H9 (cell line): ENCODE measurements around the gene LRRC71. TPM values are rescaled to one million over a fixed set of nuclear protein-coding genes. Genes with fewer than 3 reads are reported as not detected.
"Not testable (repeated sequence)": the region's sequence is repeated elsewhere in the genome, so short reads cannot be mapped to it uniquely, and the experiment has no call there.

Experiments used
- DNase-seq: peaks from one replicate; pipeline ENCODE4 v3.0.0-alpha.2; 2017
- H2AFZ ChIP-seq: one replicate; pipeline ENCODE4 v1.6.1; 2013; ENCODE audit warnings: mild to moderate bottlenecking, low read length, control low read depth, moderate library complexity
- H2AK5ac ChIP-seq: 2 replicates; pipeline ENCODE4 v1.6.1; 2013; ENCODE audit warnings: low read length, control low read depth, mixed read lengths; ENCODE audit not compliant: insufficient read length
- H2BK120ac ChIP-seq: one replicate; pipeline ENCODE4 v1.6.1; 2013; ENCODE audit warnings: low read depth, mild to moderate bottlenecking, low read length, control low read depth, inconsistent platforms; ENCODE audit not compliant: poor library complexity, severe bottlenecking
- H2BK12ac ChIP-seq: 2 replicates; pipeline ENCODE4 v1.6.1; 2013; ENCODE audit warnings: low read length, control low read depth, mixed read lengths, low read depth; ENCODE audit not compliant: insufficient read length
- H2BK15ac ChIP-seq: 2 replicates; pipeline ENCODE4 v1.6.1; 2013; ENCODE audit warnings: low read depth, low read length, control low read depth
- H2BK20ac ChIP-seq: one replicate; pipeline ENCODE4 v1.6.1; 2013; ENCODE audit warnings: low read depth, mild to moderate bottlenecking, low read length, control low read depth, inconsistent platforms; ENCODE audit not compliant: poor library complexity, severe bottlenecking
- H2BK5ac ChIP-seq: 2 replicates; pipeline ENCODE4 v1.6.1; 2013; ENCODE audit warnings: low read length, control low read depth, mixed read lengths; ENCODE audit not compliant: insufficient read length
- H3K14ac ChIP-seq: 2 replicates; pipeline ENCODE4 v1.6.1; 2013; ENCODE audit warnings: low read length, control low read depth; ENCODE audit not compliant: insufficient read depth
- H3K18ac ChIP-seq: 2 replicates; pipeline ENCODE4 v1.6.1; 2013; ENCODE audit warnings: low read depth, mild to moderate bottlenecking, mixed read lengths, low read length, control low read depth; ENCODE audit not compliant: insufficient read length
- H3K23ac ChIP-seq: 2 replicates; pipeline ENCODE4 v1.6.1; 2013; ENCODE audit warnings: low read length, control low read depth, mixed read lengths, low read depth; ENCODE audit not compliant: insufficient read length
- H3K23me2 ChIP-seq: 2 replicates; pipeline ENCODE4 v1.6.1; 2013; ENCODE audit warnings: low read depth, mild to moderate bottlenecking, mixed read lengths, low read length, control low read depth; ENCODE audit not compliant: insufficient read length, poor library complexity, severe bottlenecking
- H3K27ac ChIP-seq: 2 replicates; pipeline ENCODE4 v1.5.1; 2013; ENCODE audit warnings: low read length, control low read depth, mixed read lengths, low read depth; ENCODE audit not compliant: insufficient read length
- H3K27me3 ChIP-seq: 2 replicates; pipeline ENCODE4 v1.6.1; 2013; ENCODE audit warnings: low read length, control low read depth, inconsistent platforms; ENCODE audit not compliant: insufficient read depth
- H3K4ac ChIP-seq: 2 replicates; pipeline ENCODE4 v1.6.1; 2013; ENCODE audit warnings: low read depth, mild to moderate bottlenecking, control low read depth, inconsistent platforms, low read length, moderate library complexity
- H3K4me1 ChIP-seq: 2 replicates; pipeline ENCODE4 v1.6.1; 2013; ENCODE audit warnings: low read length, control low read depth, inconsistent platforms; ENCODE audit not compliant: insufficient read depth
- H3K4me2 ChIP-seq: 2 replicates; pipeline ENCODE4 v1.6.1; 2013; ENCODE audit warnings: low read length, control low read depth, mixed read lengths; ENCODE audit not compliant: insufficient read length, insufficient read depth
- H3K56ac ChIP-seq: 2 replicates; pipeline ENCODE4 v1.6.1; 2013; ENCODE audit warnings: low read depth, mild to moderate bottlenecking, mixed read lengths, low read length, control low read depth; ENCODE audit not compliant: insufficient read length
- H3K79me1 ChIP-seq: 2 replicates; pipeline ENCODE4 v1.6.1; 2013; ENCODE audit warnings: low read depth, mild to moderate bottlenecking, moderate library complexity, low read length, control low read depth, inconsistent platforms; ENCODE audit not compliant: insufficient read depth, poor library complexity, severe bottlenecking
- H3K79me2 ChIP-seq: 2 replicates; pipeline ENCODE4 v1.6.1; 2013; ENCODE audit warnings: low read length, control low read depth, inconsistent platforms; ENCODE audit not compliant: insufficient read depth
- H3K9ac ChIP-seq: 2 replicates; pipeline ENCODE4 v1.6.1; 2013; ENCODE audit warnings: low read length, control low read depth, mixed read lengths; ENCODE audit not compliant: insufficient read length; ENCODE audit errors: extremely low read depth
- H3K9me3 ChIP-seq: one replicate; pipeline ENCODE4 v1.6.1; 2013; ENCODE audit warnings: low read depth, low read length, inconsistent platforms; ENCODE audit not compliant: control insufficient read depth
- H3T11ph ChIP-seq: one replicate; pipeline ENCODE4 v1.6.1; 2013; ENCODE audit warnings: mild to moderate bottlenecking, low read length, control low read depth, inconsistent platforms
- H4K20me1 ChIP-seq: one replicate; pipeline ENCODE4 v1.6.1; 2013; ENCODE audit not compliant: control insufficient read depth, insufficient read length, insufficient read depth
- H4K5ac ChIP-seq: 2 replicates; pipeline ENCODE4 v1.6.1; 2013; ENCODE audit warnings: low read depth, mild to moderate bottlenecking, mixed read lengths, low read length, control low read depth; ENCODE audit not compliant: insufficient read length
- H4K8ac ChIP-seq: replicated peaks from 2 replicates; pipeline ENCODE4 v1.6.1; 2013; ENCODE audit warnings: low read length, control low read depth, mixed read lengths, low read depth; ENCODE audit not compliant: insufficient read length
- H4K91ac ChIP-seq: 2 replicates; pipeline ENCODE4 v1.6.1; 2013; ENCODE audit warnings: low read depth, mild to moderate bottlenecking, moderate library complexity, mixed read lengths, low read length, control low read depth; ENCODE audit not compliant: insufficient read length
- H3K27ac Mint-ChIP-seq, 3 experiments: 2 replicates in 2 of 3; 3 replicates in 1 of 3; pipeline ENCODE4 v1.8.0; 2020 to 2021; ENCODE audit warnings: mixed read lengths in 3 of 3, mild to moderate bottlenecking in 1 of 3, moderate library complexity in 1 of 3
- H3K27me3 Mint-ChIP-seq: 2 replicates; pipeline ENCODE4 v1.8.0; 2021; ENCODE audit warnings: low read depth, mild to moderate bottlenecking, moderate library complexity, mixed read lengths
- H3K36me3 Mint-ChIP-seq, 3 experiments: 2 replicates in 2 of 3; 3 replicates in 1 of 3; pipeline ENCODE4 v1.8.0; 2020 to 2021; ENCODE audit warnings: low read depth in 3 of 3, mixed read lengths in 3 of 3; ENCODE audit not compliant: insufficient read depth in 1 of 3
- H3K4me1 Mint-ChIP-seq, 2 experiments: 2 replicates each; pipeline ENCODE4 v1.8.0; 2020; ENCODE audit warnings: mixed read lengths in 2 of 2
- H3K4me3 Mint-ChIP-seq, 2 experiments: 2 replicates in 1 of 2; 3 replicates in 1 of 2; pipeline ENCODE4 v1.8.0; 2020 to 2021; ENCODE audit warnings: mild to moderate bottlenecking in 2 of 2, mixed read lengths in 2 of 2, moderate library complexity in 1 of 2
- H3K9me3 Mint-ChIP-seq, 2 experiments: 2 replicates in 1 of 2; 3 replicates in 1 of 2; pipeline ENCODE4 v1.8.0; 2020; ENCODE audit warnings: mild to moderate bottlenecking in 2 of 2, mixed read lengths in 2 of 2, moderate library complexity in 1 of 2
- whole genome bisulfite sequencing: extraction: QIAGEN DNeasy Blood & Tissue Kit; methylation state at CpG from one replicate; pipeline ENCODE4 v1.1.7; 2013; ENCODE audit warnings: missing lambda C conversion rate, low lambda C conversion rate, mixed read lengths; ENCODE audit not compliant: insufficient read length; ENCODE audit errors: extremely low coverage; 5-methylcytosine and 5-hydroxymethylcytosine counted together
- total RNA-seq: library from RNA; stranded (reverse); gene quantifications from 2 replicates; pipeline ENCODE4 v1.2.1, GENCODE V29; 2021
- TF ChIP-seq, protein P1 (sequence below): fragments of 200-600 bp; sonication (generic); conservative IDR thresholded peaks from 3 replicates; pipeline ENCODE4 v1.8.0; 2021; ENCODE audit warnings: antibody characterized with exemption, mild to moderate bottlenecking

Gene LRRC71
- total RNA-seq, 1 experiment from 2014 or later: not detected

DNA sequence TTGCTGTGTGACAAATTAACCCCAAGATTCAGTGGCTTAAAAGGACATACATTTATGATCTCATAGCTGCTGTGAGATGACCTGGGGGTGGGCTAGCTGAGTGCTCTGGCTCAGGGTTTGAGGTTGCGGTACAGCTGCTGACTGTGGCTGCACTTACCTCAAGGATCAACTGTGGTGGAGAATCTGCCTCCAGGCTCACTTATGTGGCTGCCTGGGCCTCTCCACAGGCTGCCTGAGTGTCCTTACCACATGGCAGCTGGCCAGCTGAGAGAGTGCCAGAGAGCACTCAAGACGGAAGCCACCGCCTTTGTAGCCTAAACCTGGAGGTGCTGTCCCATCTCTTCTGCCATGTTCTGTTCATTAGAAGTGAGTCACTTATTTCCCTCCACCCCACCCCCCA, 5.7 kb downstream of the LRRC71 start:
- H2AFZ ChIP-seq: no peak overlapping the region
- no peaks in the 10 kb centered on the region for H3K79me1 ChIP-seq
- H3K4ac ChIP-seq: no peak overlapping the region
- H4K20me1 ChIP-seq: no peaks in the 10 kb centered on the region
- Mint-ChIP-seq H3K9me3 (peaks cover 0 to 3% of the 10 kb centered on the region in 2 experiments; a peak in 1 of 5 replicates), H3K27ac (no peak overlapping the region), H3K36me3 (no peaks in the 10 kb centered on the region; a peak in 1 of 7 replicates), H3K4me1 (peaks cover 24 to 42% of the 10 kb centered on the region in 2 experiments), H3K4me3 (no peak overlapping the region; a peak in 1 of 5 replicates), H3K27me3 (peaks cover 100% of the 10 kb centered on the region)
- H3K27me3 ChIP-seq: peaks cover 62% of the 10 kb centered on the region
- no peak overlapping the region for H4K5ac ChIP-seq
- no peak overlapping the region for H3K14ac ChIP-seq
- H4K8ac ChIP-seq: no peak overlapping the region
- no peak overlapping the region for H2BK5ac ChIP-seq
- H2AK5ac ChIP-seq: no peak overlapping the region
- H3K23ac ChIP-seq: no peak overlapping the region
- H3K23me2 ChIP-seq: peaks cover 16% of the 10 kb centered on the region
- H3K27ac ChIP-seq: no peak overlapping the region
- TF ChIP-seq, protein P1, sequence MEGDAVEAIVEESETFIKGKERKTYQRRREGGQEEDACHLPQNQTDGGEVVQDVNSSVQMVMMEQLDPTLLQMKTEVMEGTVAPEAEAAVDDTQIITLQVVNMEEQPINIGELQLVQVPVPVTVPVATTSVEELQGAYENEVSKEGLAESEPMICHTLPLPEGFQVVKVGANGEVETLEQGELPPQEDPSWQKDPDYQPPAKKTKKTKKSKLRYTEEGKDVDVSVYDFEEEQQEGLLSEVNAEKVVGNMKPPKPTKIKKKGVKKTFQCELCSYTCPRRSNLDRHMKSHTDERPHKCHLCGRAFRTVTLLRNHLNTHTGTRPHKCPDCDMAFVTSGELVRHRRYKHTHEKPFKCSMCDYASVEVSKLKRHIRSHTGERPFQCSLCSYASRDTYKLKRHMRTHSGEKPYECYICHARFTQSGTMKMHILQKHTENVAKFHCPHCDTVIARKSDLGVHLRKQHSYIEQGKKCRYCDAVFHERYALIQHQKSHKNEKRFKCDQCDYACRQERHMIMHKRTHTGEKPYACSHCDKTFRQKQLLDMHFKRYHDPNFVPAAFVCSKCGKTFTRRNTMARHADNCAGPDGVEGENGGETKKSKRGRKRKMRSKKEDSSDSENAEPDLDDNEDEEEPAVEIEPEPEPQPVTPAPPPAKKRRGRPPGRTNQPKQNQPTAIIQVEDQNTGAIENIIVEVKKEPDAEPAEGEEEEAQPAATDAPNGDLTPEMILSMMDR: no peak
- no peak overlapping the region for H2BK20ac ChIP-seq
- H3K79me2 ChIP-seq: no peaks in the 10 kb centered on the region
- no peak overlapping the region for H3T11ph ChIP-seq
- no peak overlapping the region for H3K18ac ChIP-seq
- no peak overlapping the region for H2BK15ac ChIP-seq
- no peak overlapping the region for H3K56ac ChIP-seq
- no peak overlapping the region for H2BK120ac ChIP-seq
- no CpG with 5 or more reads among the region's 3 CpGs for WGBS
- no peak overlapping the region for H3K9ac ChIP-seq
- no peak for DNase-seq
- no peak overlapping the region for H2BK12ac ChIP-seq
- H3K4me1 ChIP-seq: no peaks in the 10 kb centered on the region
- no peaks in the 10 kb centered on the region for H3K9me3 ChIP-seq
- no peak overlapping the region for H3K4me2 ChIP-seq
- no peak overlapping the region for H4K91ac ChIP-seq

DNA sequence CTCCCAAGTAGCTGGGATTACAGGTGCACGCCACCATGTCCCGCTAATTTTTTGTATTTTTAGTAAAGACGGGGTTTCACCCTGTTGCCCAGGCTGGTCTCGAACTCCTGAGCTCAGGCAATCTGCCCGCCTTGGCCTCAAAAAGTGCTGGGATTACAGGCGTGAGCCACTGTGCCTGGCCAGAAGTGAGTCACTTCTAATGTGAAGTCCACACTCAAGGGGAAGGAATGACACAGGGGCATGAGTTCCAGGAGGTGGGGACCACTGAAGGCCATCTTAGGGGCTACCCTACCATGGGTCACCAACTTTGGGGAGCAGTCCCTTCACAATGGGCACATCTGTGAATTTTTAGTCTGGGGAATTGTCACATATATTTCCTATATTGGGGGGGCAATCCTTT, 6.3 kb downstream of the LRRC71 start:
- H2AK5ac ChIP-seq, H3K79me1 ChIP-seq, H3K56ac ChIP-seq, H3K23ac ChIP-seq, H4K5ac ChIP-seq, H2BK20ac ChIP-seq, DNase-seq, H2BK15ac ChIP-seq, H3K9me3 Mint-ChIP-seq, H3K18ac ChIP-seq, H3K14ac ChIP-seq, H2BK5ac ChIP-seq, H2AFZ ChIP-seq, H2BK120ac ChIP-seq, H4K8ac ChIP-seq, H4K20me1 ChIP-seq, H3K4me1 ChIP-seq, H3K79me2 ChIP-seq, H3K4ac ChIP-seq, H2BK12ac ChIP-seq, H3K27ac Mint-ChIP-seq, H3T11ph ChIP-seq, H3K27ac ChIP-seq, H3K9ac ChIP-seq, H4K91ac ChIP-seq, H3K36me3 Mint-ChIP-seq, H3K9me3 ChIP-seq: not testable (repeated sequence)
- peaks cover 16% of the 10 kb centered on the region for H3K23me2 ChIP-seq
- H3K4me2 ChIP-seq: peak overlapping the region; percentile 80
- peaks cover 57% of the 10 kb centered on the region for H3K27me3 ChIP-seq
- WGBS: no CpG with 5 or more reads among the region's 6 CpGs
- Mint-ChIP-seq H3K4me3 (peak overlapping the region in 1 of 2 experiments; percentile 74; a peak in 1 of 5 replicates), H3K27me3 (peaks cover 100% of the 10 kb centered on the region), H3K4me1 (peaks cover 29 to 46% of the 10 kb centered on the region in 2 experiments)
